ENCODE data around the gene GNRHR.
"Not testable (repeated sequence)": the region's sequence is repeated elsewhere in the genome, so short reads cannot be mapped to it uniquely, and the experiment has no call there.

GNRHR gene

GRCh38 chr4:67706682-67707081 lies 47.5 kb downstream of the GNRHR start:
- not testable (repeated sequence) for H3K4me3 ChIP-seq (ENCODE audit: low read length); DNase-seq (ENCODE audit: low read depth, low spot score)

GRCh38 chr4:67704843-67705242 lies 49.3 kb downstream of the GNRHR start:
- no peak for DNase-seq (ENCODE audit: low read depth, low spot score)
- no peak overlapping the region for H3K4me3 ChIP-seq (ENCODE audit: low read length)

- H3K4me3 ChIP-seq (ENCODE audit: low read length): peak overlapping the region; percentile 92
- no peak for DNase-seq (ENCODE audit: low read depth, low spot score)
Observed at GRCh38 chr4:67702166-67702565, 52.0 kb downstream of the GNRHR start.

- DNase-seq (ENCODE audit: low read depth, low spot score): no peak
- peak overlapping the region; percentile 92 for H3K4me3 ChIP-seq (ENCODE audit: low read length)
Observed at GRCh38 chr4:67701517-67701850, 52.7 kb downstream of the GNRHR start.

- peak within 1 kb of the TSS; percentile 92 for H3K4me3 ChIP-seq (ENCODE audit: low read length)
- peak; percentile 92 for DNase-seq (ENCODE audit: low read depth, low spot score)
Observed at GRCh38 chr4:67700738-67701516, 53.3 kb downstream of the GNRHR start, which contains the start of gene UBA6. UBA6 (minus strand) TSS chr4:67701155; CDS start chr4:67701119, 36 bp downstream.

- no peak for DNase-seq (ENCODE audit: low read depth, low spot score)
- H3K4me3 ChIP-seq (ENCODE audit: low read length): peak overlapping the region; percentile 92
Observed at GRCh38 chr4:67700116-67700737, 54.0 kb downstream of the GNRHR start.

GRCh38 chr4:67699603-67700002 lies 54.6 kb downstream of the GNRHR start:
- DNase-seq (ENCODE audit: low read depth, low spot score): no peak

GRCh38 chr4:67697860-67698687 lies 56.1 kb downstream of the GNRHR start:
- H3K4me3 ChIP-seq (ENCODE audit: low read length): no peak overlapping the region
- no peak for DNase-seq (ENCODE audit: low read depth, low spot score)

More at GRCh38 chr4:67699603-67700002, 54.6 kb downstream of the GNRHR start:
- H3K4me3 ChIP-seq (ENCODE audit: low read length): peak overlapping the region; percentile 92

GRCh38 chr4:67696061-67696460 lies 58.1 kb downstream of the GNRHR start:
- H3K4me3 ChIP-seq (ENCODE audit: low read length): no peak overlapping the region
- DNase-seq (ENCODE audit: low read depth, low spot score): no peak

GRCh38 chr4:67694662-67695061 lies 59.5 kb downstream of the GNRHR start:
- no peak for DNase-seq (ENCODE audit: low read depth, low spot score)
- H3K4me3 ChIP-seq (ENCODE audit: low read length): no peak overlapping the region

- no peak overlapping the region for H3K4me3 ChIP-seq (ENCODE audit: low read length)
- DNase-seq (ENCODE audit: low read depth, low spot score): no peak
Observed at GRCh38 chr4:67691328-67691727, 62.9 kb downstream of the GNRHR start.

Data from Jurkat, Clone E6-1 (cell line).